SK-N-SH (cell line): ENCODE measurements around the gene RTN3.

Experiments used
- CHD2 ChIP-seq: fragments of 150-350 bp; IDR thresholded peaks from 2 replicates; pipeline ENCODE4 v1.6.1; 2018; ENCODE audit warnings: low read length; ENCODE audit not compliant: partially characterized antibody
- CTCF ChIP-seq: fragments of 200-600 bp; sonication (generic); IDR thresholded peaks from 2 replicates; pipeline ENCODE4 v1.6.1; 2017; ENCODE audit warnings: antibody characterized with exemption, mild to moderate bottlenecking, moderate library complexity
- MAX ChIP-seq: IDR thresholded peaks from 2 replicates; pipeline ENCODE4 v1.4.0; 2012; ENCODE audit warnings: low read depth
- NRF1 ChIP-seq: IDR thresholded peaks from 2 replicates; pipeline ENCODE4 v1.6.1; 2012; ENCODE audit warnings: low read depth, mild to moderate bottlenecking, low read length
- POLR2AphosphoS5 ChIP-seq: IDR thresholded peaks from 2 replicates; pipeline ENCODE4 v1.6.1; 2012; ENCODE audit warnings: low read depth, low read length
- SMC3 ChIP-seq: IDR thresholded peaks from 2 replicates; pipeline ENCODE4 v1.6.1; 2012; ENCODE audit warnings: low read depth, low read length, improper control_type of control experiment

GRCh38 chr11:63756919-63757761, 75.8 kb downstream of the RTN3 start:
- TF ChIP-seq POLR2AphosphoS5 (no peak), CTCF (no peak), SMC3 (no peak), CHD2 (no peak), MAX (no peak), NRF1 (no peak)
